ENCODE measurements around the gene FN3K. TPM values are rescaled to one million over a fixed set of nuclear protein-coding genes. Genes with fewer than 3 reads are reported as not detected.

Gene FN3K
- total and polyA plus RNA-seq, 2 of the 4 experiments (the other 2 are of a cell fraction) = 0.90 to 2.9 TPM

- Histone ChIP-seq H2AFZ (replicated peaks; ENCODE audit: low read length, poor library complexity) (no peak overlapping the region), H2BK15ac (ENCODE audit: low read depth, low read length) (no peak overlapping the region), H4K8ac (ENCODE audit: low read depth in 2 of 2, low read length in 2 of 2) (no peak overlapping the region), H2BK5ac (ENCODE audit: low read depth, low read length, poor library complexity, severe bottlenecking) (no peak overlapping the region), H3K4me3 (ENCODE audit: insufficient read depth, low read depth, low read length) (no peak overlapping the region), H3K23ac (ENCODE audit: low read depth, low read length) (no peak overlapping the region), H3K14ac (replicated peaks; ENCODE audit: low read depth, low read length) (no peak overlapping the region), H2BK120ac (ENCODE audit: low read depth, low read length) (no peak overlapping the region), H3K4ac (ENCODE audit: low read depth, low read length) (no peak overlapping the region), H3K4me1 (ENCODE audit: control insufficient read depth, insufficient read depth, low read length) (peaks cover 4% of the 10 kb centered on the region; the same call in 1 of the 2 replicates), H3K27ac (ENCODE audit: insufficient read depth, low read length) (no peak overlapping the region), H3K79me1 (ENCODE audit: low read depth in 1 of 2, low read length in 2 of 2) (peaks cover 0 to 38% of the 10 kb centered on the region in 2 experiments; a peak in 3 of 4 replicates), H3K9me3 (ENCODE audit: control insufficient read depth, insufficient read depth, low read length) (no peaks in the 10 kb centered on the region), H3K56ac (ENCODE audit: extremely low read depth, insufficient read depth, low read length) (no peak overlapping the region), H3K27me3 (ENCODE audit: control insufficient read depth, insufficient read depth, low read length) (no peaks in the 10 kb centered on the region), H2AK5ac (ENCODE audit: low read depth, low read length) (peak overlapping the region; percentile 37), H4K5ac (ENCODE audit: low read depth, low read length) (no peak overlapping the region), H4K91ac (ENCODE audit: insufficient read depth, low read depth, low read length) (no peak overlapping the region), H3K4me2 (ENCODE audit: low read depth, low read length) (no peak overlapping the region), H2AK9ac (replicated peaks; ENCODE audit: low read depth, low read length, poor library complexity) (no peak overlapping the region), H3K36me3 (ENCODE audit: control insufficient read depth, insufficient read depth, low read length) (peaks cover 15% of the 10 kb centered on the region), H2BK20ac (ENCODE audit: low read depth, low read length) (no peak overlapping the region), H3K18ac (ENCODE audit: low read depth, low read length) (no peak overlapping the region), H3K9me1 (ENCODE audit: insufficient read depth, low read length) (no peaks in the 10 kb centered on the region), H4K20me1 (ENCODE audit: insufficient read depth, low read length) (peaks cover 14% of the 10 kb centered on the region), H3K9ac (ENCODE audit: low read depth, low read length) (no peak overlapping the region)
- intact Hi-C loops (cut with micrococcal nuclease) = loop anchor here (1.0 to 5.0 kb wide), 3 partner anchors 96 to 182 kb away; no protein-coding TSS in a partner anchor
- ChIA-PET POLR2A (ENCODE audit: unreplicated experiment) (interaction anchor here (0.5 kb wide), 1 partner anchor 34 kb away, joined by 7 read pairs; no protein-coding TSS in a partner anchor), CTCF (interaction anchor here (0.6 to 1.0 kb wide), 3 partner anchors 13 to 149 kb away, joined by 3 to 5 read pairs (median 4); no protein-coding TSS in a partner anchor)
- BruUV-seq (replicated peaks) = no TSS peak
- ATAC-seq (ENCODE audit: low read depth) (peak; percentile 21), DNase-seq (no peak)
- in situ Hi-C loops (cut with MboI; ENCODE audit: low sequenced_read_pairs) = no loop called here
- 88% methylated on average over 14 of the region's 27 CpGs; no CpG with 5 or more reads in 1 of the 2 experiments for WGBS, 2 experiments (ENCODE audit: extremely low coverage in 2 of 2, insufficient read length in 1 of 2)
- dilution Hi-C loops (cut with HindIII; ENCODE audit: low sequenced_read_pairs, unreplicated experiment) = no loop called here
- TF ChIP-seq BHLHE40 (IDR thresholded peaks at IDR 0.05; ENCODE audit: low read depth, low read length) = no peak
- TF ChIP-seq SMC3 (IDR thresholded peaks at IDR 0.05; ENCODE audit: low read depth, low read length) = no peak
- no peak for TF ChIP-seq MAZ (IDR thresholded peaks at IDR 0.05; ENCODE audit: borderline replicate concordance, low read depth, low read length)
Observed at GRCh38 chr17:82780971-82781893, 45.8 kb downstream of the FN3K start.
